B cell (primary cell): ENCODE data around the gene APLP2. TPM values are rescaled to one million over a fixed set of nuclear protein-coding genes. Genes with fewer than 3 reads are reported as not detected.

Experiments
- ATAC-seq: fragments of 200-7000 bp; cut with Tn5 transposase; one replicate; pipeline ENCODE4 v1.10.0; 2021; ENCODE audit warnings: low read depth, mild to moderate bottlenecking, moderate number of reproducible peaks, moderate library complexity
- CTCF ChIA-PET: fragments of 350-600 bp; sonication (Branson Sonifier 250); formaldehyde crosslinking; loops from one replicate; lab custom pipeline; 2021; ENCODE audit warnings: antibody characterized with exemption, inconsistent platforms; lab: Charles Lee
- POLR2A ChIA-PET: fragments of 350-600 bp; sonication (Branson Sonifier 250); formaldehyde crosslinking; loops from one replicate; lab custom pipeline; 2021; ENCODE audit warnings: antibody characterized with exemption; lab: Charles Lee
- DNase-seq: peaks from one replicate; pipeline ENCODE4 v3.0.0; 2013
- H2AFZ ChIP-seq: 2 replicates; pipeline ENCODE4 v1.6.1; 2012; ENCODE audit warnings: mild to moderate bottlenecking, low read depth, low read length; ENCODE audit not compliant: insufficient read depth, poor library complexity, severe bottlenecking
- H3K27ac ChIP-seq, 2 donors: 1 replicate in 1 of 2; 2 replicates in 1 of 2; pipeline ENCODE4 v1.5.1; 2012 to 2013; ENCODE audit warnings: low read length in 2 of 2, mild to moderate bottlenecking in 2 of 2, moderate library complexity in 1 of 2
- H3K27me3 ChIP-seq, 4 experiments: fragments of 200-600 bp in 1 of 4; sonication (generic) in 1 of 4; replicated peaks in 1 of 4; 1 replicate in 2 of 4; 2 replicates in 2 of 4; pipeline versions ENCODE4 v1.6.1 to v1.7.0; 2013 to 2016; ENCODE audit warnings: low read length in 3 of 4, mild to moderate bottlenecking in 2 of 4, mixed read lengths in 1 of 4, moderate library complexity in 1 of 4; ENCODE audit not compliant: insufficient read depth in 4 of 4, control insufficient read depth in 3 of 4; ENCODE audit errors: control extremely low read depth in 1 of 4
- H3K36me3 ChIP-seq, 2 experiments: replicated peaks in 1 of 2; 1 replicate in 1 of 2; 2 replicates in 1 of 2; pipeline versions ENCODE4 v1.6.1 to v1.7.1; 2013; ENCODE audit warnings: low read length in 1 of 2; ENCODE audit not compliant: insufficient read depth in 2 of 2, control insufficient read depth in 1 of 2; ENCODE audit errors: control extremely low read depth in 1 of 2, extremely low read depth in 1 of 2
- H3K4me1 ChIP-seq, 2 donors: fragments of 200-600 bp in 1 of 2; sonication (generic) in 1 of 2; 1 replicate in 1 of 2; 2 replicates in 1 of 2; pipeline versions ENCODE4 v1.5.1 to v1.6.1; 2013 to 2017; ENCODE audit warnings: low read length in 2 of 2; ENCODE audit not compliant: control insufficient read depth in 2 of 2, insufficient read depth in 2 of 2
- H3K4me2 ChIP-seq: replicated peaks from 2 replicates; pipeline ENCODE3; 2012; ENCODE audit warnings: mild to moderate bottlenecking, low read depth, low read length; ENCODE audit not compliant: poor library complexity, severe bottlenecking
- H3K4me3 ChIP-seq, 5 experiments: fragments of 200-600 bp in 1 of 5; sonication (generic) in 1 of 5; 1 replicate in 3 of 5; 2 replicates in 2 of 5; pipeline versions ENCODE4 v1.5.1 to v1.7.0; 2011 to 2016; ENCODE audit warnings: low read length in 4 of 5, mild to moderate bottlenecking in 4 of 5, low read depth in 2 of 5, control low read depth in 1 of 5, moderate library complexity in 1 of 5; ENCODE audit not compliant: insufficient read depth in 1 of 5; ENCODE audit errors: control extremely low read depth in 1 of 5, extremely low read depth in 1 of 5
- H3K79me2 ChIP-seq: fragments of 200-600 bp; sonication (generic); one replicate; pipeline ENCODE4 v1.6.0; 2016; ENCODE audit warnings: low read length; ENCODE audit not compliant: control insufficient read depth, insufficient read depth
- H3K9ac ChIP-seq: fragments of 200-600 bp; sonication (generic); 2 replicates; pipeline ENCODE4 v1.6.1; 2017; ENCODE audit warnings: mild to moderate bottlenecking, low read length, moderate library complexity
- H3K9me3 ChIP-seq, 3 donors: one replicate each; pipeline versions ENCODE4 v1.6.1 to v1.7.1; 2013; ENCODE audit warnings: low read length in 2 of 3; ENCODE audit not compliant: control insufficient read depth in 2 of 3, insufficient read depth in 1 of 3; ENCODE audit errors: control extremely low read depth in 1 of 3
- H4K20me1 ChIP-seq: 2 replicates; pipeline ENCODE4 v1.6.0; 2012; ENCODE audit warnings: mild to moderate bottlenecking, low read length; ENCODE audit not compliant: insufficient read depth, control insufficient read depth, poor library complexity, severe bottlenecking
- H3K27ac Mint-ChIP-seq: one replicate; pipeline ENCODE4 v1.8.0; 2021; ENCODE audit warnings: mixed read lengths
- H3K27me3 Mint-ChIP-seq: one replicate; pipeline ENCODE4 v1.8.0; 2021; ENCODE audit warnings: mixed read lengths
- H3K4me1 Mint-ChIP-seq: one replicate; pipeline ENCODE4 v1.8.0; 2021; ENCODE audit warnings: mixed read lengths
- H3K4me3 Mint-ChIP-seq: one replicate; pipeline ENCODE4 v1.8.0; 2021; ENCODE audit warnings: mixed read lengths
- H3K9me3 Mint-ChIP-seq: one replicate; pipeline ENCODE4 v1.8.0; 2022; ENCODE audit warnings: mixed read lengths; ENCODE audit not compliant: insufficient read depth
- CTCF ChIP-seq: fragments of 200-600 bp; IDR thresholded peaks from one replicate; pipeline ENCODE4 v1.8.0; 2022; ENCODE audit warnings: antibody characterized with exemption, mild to moderate bottlenecking
- EZH2 ChIP-seq: IDR thresholded peaks from 2 replicates; pipeline ENCODE4 v1.6.1; 2012; ENCODE audit warnings: borderline replicate concordance, low read depth, mild to moderate bottlenecking, moderate library complexity, low read length; ENCODE audit not compliant: insufficient read depth, poor library complexity, severe bottlenecking
- WGBS: methylation state at CpG from one replicate; pipeline ENCODE4 v1.1.5; 2013; ENCODE audit warnings: missing lambda C conversion rate; ENCODE audit not compliant: insufficient coverage; 5-methylcytosine and 5-hydroxymethylcytosine counted together
- intact Hi-C: fragments of 100-400 bp; cut with micrococcal nuclease; formaldehyde crosslinking; loops from one replicate; pipeline ENCODE4 v1.10.0; 2022
- polyA plus RNA-seq: library from polyadenylated mRNA; depleted of rRNA; stranded (reverse); fragments of >200 nt; gene quantifications from 2 replicates; pipeline ENCODE4 v1.2.3, GENCODE V29; 2012
- total RNA-seq, 2 donors: library from RNA; stranded (reverse); fragments of 120-200 nt in 1 of 2; gene quantifications; 1 replicate in 1 of 2; 2 replicates in 1 of 2; pipeline versions ENCODE4 v1.2.3 to v1.2.4, GENCODE V29; 2013 to 2022

APLP2 gene
- total and polyA plus RNA-seq, 2 donors (not counting 1 experiment from before 2014, with no cell fraction given), result 84.2 to 102 TPM

GRCh38 chr11:130062026-130062425 lies 7.7 kb upstream of the APLP2 start:
- H3K27me3 Mint-ChIP-seq, result peaks cover 54% of the 10 kb centered on the region
- Histone ChIP-seq H3K9ac (no peak overlapping the region), H3K27me3 (peaks cover 0 to 20% (median 12%) of the 10 kb centered on the region in 4 experiments), H2AFZ (no peak overlapping the region), H3K9me3 (no peaks in the 10 kb centered on the region), H3K4me2 (no peak overlapping the region), H3K4me3 (no peak overlapping the region), H4K20me1 (no peaks in the 10 kb centered on the region), H3K4me1 (peaks cover 9 to 13% of the 10 kb centered on the region in 2 donors), H3K79me2 (no peaks in the 10 kb centered on the region), H3K27ac (no peak overlapping the region), H3K36me3 (no peaks in the 10 kb centered on the region)
- DNase-seq (no peak), ATAC-seq (no peak)
- no peak overlapping the region for H3K27ac Mint-ChIP-seq
- 100% methylated on average over 2 of the region's 4 CpGs for WGBS
- POLR2A ChIA-PET, result interaction anchor here (0.7 kb wide), 1 partner anchor 158 kb away, joined by 3 read pairs; no protein-coding TSS in a partner anchor
- CTCF ChIA-PET, result no interaction called here
- H3K9me3 Mint-ChIP-seq, result no peaks in the 10 kb centered on the region
- intact Hi-C loops, result no loop called here
- no peak overlapping the region for H3K4me3 Mint-ChIP-seq
- TF ChIP-seq CTCF, result no peak
- TF ChIP-seq EZH2, result no peak
- peaks cover 7% of the 10 kb centered on the region for H3K4me1 Mint-ChIP-seq

DNA sequence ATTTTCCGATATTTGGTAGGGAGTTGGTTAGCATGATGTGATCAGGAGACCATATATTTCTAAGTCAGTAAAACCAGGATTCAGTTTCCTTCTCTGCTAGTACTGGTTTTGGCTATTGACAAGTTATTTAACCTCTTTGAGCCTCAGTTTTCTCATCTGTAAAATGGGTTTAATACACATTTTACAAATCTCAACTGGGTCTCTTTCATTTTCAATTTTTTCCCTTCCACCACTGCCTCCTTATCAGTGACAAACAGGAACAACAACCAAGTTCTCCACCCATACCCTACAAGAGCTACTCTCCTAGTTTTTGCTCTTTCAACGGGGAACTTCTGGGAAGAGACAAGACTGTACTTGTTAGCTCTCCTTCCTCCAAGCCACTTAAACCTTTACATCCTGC lies 6.2 kb upstream of the APLP2 start:
- peaks cover 10 to 15% of the 10 kb centered on the region in 2 donors for H3K4me1 ChIP-seq
- no peak overlapping the region for H3K4me2 ChIP-seq
- no peak overlapping the region for H3K9ac ChIP-seq
- H3K4me3 ChIP-seq, result no peak overlapping the region
- DNase-seq, result no peak
- intact Hi-C loops, result no loop called here
- H3K27me3 Mint-ChIP-seq, result peaks cover 50% of the 10 kb centered on the region
- no peak overlapping the region for H3K4me3 Mint-ChIP-seq
- H3K9me3 Mint-ChIP-seq, result no peaks in the 10 kb centered on the region
- CTCF ChIA-PET, result interaction anchor here (1.2 kb wide), 1 partner anchor 65 kb away, joined by 3 read pairs; no protein-coding TSS in a partner anchor
- no peak overlapping the region for H3K27ac ChIP-seq
- TF ChIP-seq EZH2, result no peak
- TF ChIP-seq CTCF, result no peak
- ATAC-seq, result no peak
- H3K4me1 Mint-ChIP-seq, result peaks cover 10% of the 10 kb centered on the region
- WGBS, result 89% methylated on average over 1 of the region's 2 CpGs
- H3K27ac Mint-ChIP-seq, result no peak overlapping the region
- H2AFZ ChIP-seq, result no peak overlapping the region
- POLR2A ChIA-PET, result no interaction called here
- H3K79me2 ChIP-seq, result no peaks in the 10 kb centered on the region
- peaks cover 0 to 14% (median 10%) of the 10 kb centered on the region in 4 experiments for H3K27me3 ChIP-seq
- H4K20me1 ChIP-seq, result no peaks in the 10 kb centered on the region
- H3K36me3 ChIP-seq, result no peaks in the 10 kb centered on the region
- H3K9me3 ChIP-seq, result no peaks in the 10 kb centered on the region
